CD4-positive, alpha-beta memory T cell (primary cell): ENCODE results near the gene CHN2. TPM values are rescaled to one million over a fixed set of nuclear protein-coding genes. Genes with fewer than 3 reads are reported as not detected.

Source experiments
- CTCF ChIA-PET: fragments of 350-600 bp; sonication (Branson Sonifier 250); formaldehyde crosslinking; loops from one replicate; lab custom pipeline; 2021; ENCODE audit warnings: inconsistent platforms; ENCODE audit not compliant: partially characterized antibody; lab: Charles Lee
- POLR2A ChIA-PET: fragments of 350-600 bp; sonication (Branson Sonifier 250); formaldehyde crosslinking; loops from one replicate; lab custom pipeline; 2021; ENCODE audit not compliant: partially characterized antibody; lab: Charles Lee
- DNase-seq, 5 donors: peaks; one replicate each; pipeline versions ENCODE4 v3.0.0 to v3.0.0-alpha.2; 2020 to 2022; ENCODE audit warnings: mixed read lengths in 1 of 5
- H3K27ac ChIP-seq: one replicate; pipeline ENCODE4 v1.7.0; 2013; ENCODE audit warnings: low read depth, low read length
- H3K27me3 ChIP-seq: 2 replicates; pipeline ENCODE4 v1.7.0; 2013; ENCODE audit warnings: mild to moderate bottlenecking, low read length, moderate library complexity; ENCODE audit not compliant: insufficient read depth
- H3K36me3 ChIP-seq: 2 replicates; pipeline ENCODE4 v1.7.0; 2013; ENCODE audit warnings: mild to moderate bottlenecking, low read length, moderate library complexity; ENCODE audit not compliant: insufficient read depth
- H3K4me1 ChIP-seq: 2 replicates; pipeline ENCODE4 v1.7.0; 2013; ENCODE audit warnings: mild to moderate bottlenecking, low read length, moderate library complexity; ENCODE audit not compliant: insufficient read depth
- H3K4me3 ChIP-seq, 2 donors: one replicate each; pipeline ENCODE4 v1.7.0; 2013; ENCODE audit warnings: low read length in 2 of 2, mild to moderate bottlenecking in 1 of 2
- H3K9me3 ChIP-seq, 2 donors: one replicate each; pipeline ENCODE4 v1.7.0; 2013; ENCODE audit warnings: low read length in 2 of 2, control low read depth in 1 of 2; ENCODE audit not compliant: control insufficient read depth in 1 of 2
- H3K27ac Mint-ChIP-seq, 7 donors: one replicate each; pipeline ENCODE4 v1.8.0; 2020 to 2021; ENCODE audit warnings: mixed read lengths in 7 of 7, mild to moderate bottlenecking in 6 of 7, inconsistent platforms in 3 of 7, moderate library complexity in 3 of 7
- H3K27me3 Mint-ChIP-seq, 2 donors: one replicate each; pipeline ENCODE4 v1.8.0; 2020 to 2021; ENCODE audit warnings: mixed read lengths in 2 of 2
- H3K36me3 Mint-ChIP-seq, 2 donors: one replicate each; pipeline ENCODE4 v1.8.0; 2020 to 2021; ENCODE audit warnings: mixed read lengths in 2 of 2, inconsistent platforms in 1 of 2, mild to moderate bottlenecking in 1 of 2
- H3K4me1 Mint-ChIP-seq, 4 donors: one replicate each; pipeline ENCODE4 v1.8.0; 2020 to 2021; ENCODE audit warnings: mixed read lengths in 4 of 4, mild to moderate bottlenecking in 1 of 4
- H3K4me3 Mint-ChIP-seq, 8 donors: one replicate each; pipeline ENCODE4 v1.8.0; 2020 to 2021; ENCODE audit warnings: mixed read lengths in 8 of 8, mild to moderate bottlenecking in 7 of 8, moderate library complexity in 6 of 8, inconsistent platforms in 3 of 8
- H3K9me3 Mint-ChIP-seq, 8 donors: one replicate each; pipeline ENCODE4 v1.8.0; 2020 to 2021; ENCODE audit warnings: mixed read lengths in 8 of 8, mild to moderate bottlenecking in 5 of 8, inconsistent platforms in 3 of 8, moderate library complexity in 1 of 8
- intact Hi-C: fragments of 100-400 bp; cut with micrococcal nuclease; formaldehyde crosslinking; loops from one replicate; pipeline ENCODE4 v1.15.1; 2023
- polyA plus RNA-seq, 2 donors: library from polyadenylated mRNA; unstranded; fragments of 300-500 nt; fragmentation: Illumina TruSeq; gene quantifications; one replicate each; pipeline ENCODE4 v1.2.3, GENCODE V29; 2021
- total RNA-seq, 2 experiments: library from RNA; stranded (reverse); gene quantifications; one replicate each; pipeline ENCODE4 v1.2.3, GENCODE V29; 2021

The CHN2 gene
- total and polyA plus RNA-seq, 4 experiments from 2014 or later = 1.8 to 7.6 (median 3.5) TPM

- no peaks in the 10 kb centered on the region for H3K27me3 ChIP-seq
- H3K27ac Mint-ChIP-seq = no peak overlapping the region
- H3K36me3 Mint-ChIP-seq = no peaks in the 10 kb centered on the region
- H3K9me3 ChIP-seq = no peaks in the 10 kb centered on the region
- ChIA-PET CTCF (interaction anchor here (2.5 kb wide), 1 partner anchor 155 kb away, joined by 9 read pairs; no protein-coding TSS in a partner anchor), POLR2A (no interaction called here)
- H3K27me3 Mint-ChIP-seq = peaks cover 0 to 1% of the 10 kb centered on the region in 2 donors
- no peak overlapping the region for H3K27ac ChIP-seq
- H3K4me1 ChIP-seq = no peaks in the 10 kb centered on the region
- no peaks in the 10 kb centered on the region for H3K9me3 Mint-ChIP-seq
- no peak overlapping the region for H3K4me3 Mint-ChIP-seq
- no peak for DNase-seq
- H3K36me3 ChIP-seq = no peaks in the 10 kb centered on the region
- intact Hi-C loops = no loop called here
- H3K4me3 ChIP-seq = no peak overlapping the region
- no peaks in the 10 kb centered on the region for H3K4me1 Mint-ChIP-seq
Measured at GRCh38 chr7:29345590-29345989, 151.0 kb downstream of the CHN2 start.

GRCh38 chr7:29346231-29346978 lies 151.8 kb downstream of the CHN2 start:
- CTCF ChIA-PET = interaction anchor here (2.5 kb wide), 1 partner anchor 156 kb away, joined by 9 read pairs; no protein-coding TSS in a partner anchor
- Histone ChIP-seq H3K4me1 (no peaks in the 10 kb centered on the region), H3K27me3 (no peaks in the 10 kb centered on the region), H3K36me3 (no peaks in the 10 kb centered on the region), H3K27ac (no peak overlapping the region), H3K9me3 (no peaks in the 10 kb centered on the region), H3K4me3 (no peak overlapping the region)
- Mint-ChIP-seq H3K27me3 (peaks cover 0 to 1% of the 10 kb centered on the region in 2 donors), H3K36me3 (no peaks in the 10 kb centered on the region), H3K4me3 (no peak overlapping the region), H3K9me3 (no peaks in the 10 kb centered on the region), H3K4me1 (no peaks in the 10 kb centered on the region), H3K27ac (peak overlapping the region in 1 of 7 donors; percentile 3)
- intact Hi-C loops = no loop called here
- no peak for DNase-seq
- POLR2A ChIA-PET = no interaction called here

DNA sequence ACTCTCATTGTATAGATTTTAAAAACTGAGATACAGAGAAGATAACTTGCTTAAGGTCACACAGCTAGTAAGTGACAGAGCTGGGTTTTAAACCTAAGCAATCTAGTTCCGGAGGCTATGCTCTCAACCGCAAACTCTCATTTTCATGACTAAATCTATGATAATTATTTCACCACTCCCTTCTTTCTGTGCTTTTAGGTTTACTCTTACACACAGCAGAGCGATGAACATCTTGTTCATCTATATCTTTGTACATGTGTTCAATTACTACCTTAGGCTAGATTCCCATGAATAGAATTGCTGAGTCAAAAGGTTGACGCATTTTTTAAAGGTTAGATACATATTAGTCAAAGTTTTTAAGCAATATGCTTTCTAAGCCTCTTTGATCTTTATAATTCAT lies 154.8 kb downstream of the CHN2 start:
- Histone ChIP-seq H3K36me3 (no peaks in the 10 kb centered on the region), H3K27me3 (no peaks in the 10 kb centered on the region), H3K9me3 (no peaks in the 10 kb centered on the region), H3K4me1 (no peaks in the 10 kb centered on the region), H3K27ac (no peak overlapping the region), H3K4me3 (no peak overlapping the region)
- no peak overlapping the region for H3K4me3 Mint-ChIP-seq
- no peaks in the 10 kb centered on the region for H3K36me3 Mint-ChIP-seq
- H3K27me3 Mint-ChIP-seq = peaks cover 0 to 1% of the 10 kb centered on the region in 2 donors
- no peaks in the 10 kb centered on the region for H3K4me1 Mint-ChIP-seq
- H3K9me3 Mint-ChIP-seq = no peaks in the 10 kb centered on the region
- CTCF ChIA-PET = no interaction called here
- POLR2A ChIA-PET = no interaction called here
- no peak overlapping the region for H3K27ac Mint-ChIP-seq
- intact Hi-C loops = no loop called here
- no peak for DNase-seq

- Mint-ChIP-seq H3K4me3 (no peak overlapping the region), H3K9me3 (no peaks in the 10 kb centered on the region), H3K27me3 (peaks cover 0 to 1% of the 10 kb centered on the region in 2 donors), H3K27ac (no peak overlapping the region), H3K4me1 (no peaks in the 10 kb centered on the region), H3K36me3 (no peaks in the 10 kb centered on the region)
- Histone ChIP-seq H3K9me3 (no peaks in the 10 kb centered on the region), H3K4me1 (no peaks in the 10 kb centered on the region), H3K36me3 (no peaks in the 10 kb centered on the region), H3K27me3 (no peaks in the 10 kb centered on the region), H3K27ac (no peak overlapping the region), H3K4me3 (no peak overlapping the region)
- ChIA-PET CTCF (no interaction called here), POLR2A (no interaction called here)
- DNase-seq = no peak
- intact Hi-C loops = no loop called here
Measured at GRCh38 chr7:29350351-29350750, 155.8 kb downstream of the CHN2 start.

- H3K9me3 Mint-ChIP-seq = no peaks in the 10 kb centered on the region
- H3K4me1 ChIP-seq = no peaks in the 10 kb centered on the region
- H3K9me3 ChIP-seq = no peaks in the 10 kb centered on the region
- ChIA-PET POLR2A (no interaction called here), CTCF (no interaction called here)
- no peak for DNase-seq
- intact Hi-C loops = no loop called here
- no peak overlapping the region for H3K27ac Mint-ChIP-seq
- no peaks in the 10 kb centered on the region for H3K36me3 Mint-ChIP-seq
- H3K27me3 ChIP-seq = no peaks in the 10 kb centered on the region
- no peaks in the 10 kb centered on the region for H3K36me3 ChIP-seq
- no peak overlapping the region for H3K27ac ChIP-seq
- H3K4me3 Mint-ChIP-seq = no peak overlapping the region
- H3K27me3 Mint-ChIP-seq = peaks cover 0 to 1% of the 10 kb centered on the region in 2 donors
- H3K4me3 ChIP-seq = no peak overlapping the region
- no peaks in the 10 kb centered on the region for H3K4me1 Mint-ChIP-seq
Measured at GRCh38 chr7:29352041-29352440, 157.5 kb downstream of the CHN2 start.

GRCh38 chr7:29353810-29354209 lies 159.2 kb downstream of the CHN2 start:
- Mint-ChIP-seq H3K4me3 (no peak overlapping the region), H3K27me3 (peaks cover 0 to 1% of the 10 kb centered on the region in 2 donors), H3K9me3 (no peaks in the 10 kb centered on the region), H3K36me3 (no peaks in the 10 kb centered on the region), H3K4me1 (no peaks in the 10 kb centered on the region), H3K27ac (no peak overlapping the region)
- Histone ChIP-seq H3K4me1 (no peaks in the 10 kb centered on the region), H3K9me3 (no peaks in the 10 kb centered on the region), H3K36me3 (no peaks in the 10 kb centered on the region), H3K27me3 (no peaks in the 10 kb centered on the region), H3K27ac (no peak overlapping the region), H3K4me3 (no peak overlapping the region)
- CTCF ChIA-PET = no interaction called here
- no peak for DNase-seq
- intact Hi-C loops = no loop called here
- POLR2A ChIA-PET = no interaction called here

- no peaks in the 10 kb centered on the region for H3K36me3 Mint-ChIP-seq
- peaks cover 0 to 1% of the 10 kb centered on the region in 2 donors for H3K27me3 Mint-ChIP-seq
- no peaks in the 10 kb centered on the region for H3K4me1 Mint-ChIP-seq
- CTCF ChIA-PET = no interaction called here
- H3K36me3 ChIP-seq = no peaks in the 10 kb centered on the region
- H3K4me3 ChIP-seq = no peak overlapping the region
- no peak overlapping the region for H3K27ac ChIP-seq
- POLR2A ChIA-PET = no interaction called here
- H3K27ac Mint-ChIP-seq = no peak overlapping the region
- H3K27me3 ChIP-seq = no peaks in the 10 kb centered on the region
- no peaks in the 10 kb centered on the region for H3K9me3 ChIP-seq
- no peaks in the 10 kb centered on the region for H3K9me3 Mint-ChIP-seq
- no peaks in the 10 kb centered on the region for H3K4me1 ChIP-seq
- intact Hi-C loops = no loop called here
- no peak overlapping the region for H3K4me3 Mint-ChIP-seq
- DNase-seq = no peak
Measured at GRCh38 chr7:29354340-29354739, 159.8 kb downstream of the CHN2 start.
